Measurements from ENCODE around the gene OR5V1. TPM values are rescaled to one million over a fixed set of nuclear protein-coding genes. Genes with fewer than 3 reads are reported as not detected.

Gene OR5V1
- total RNA-seq (not detected), polyA plus RNA-seq (not detected)

- Histone ChIP-seq H3K27ac (ENCODE audit: insufficient read depth, low read length, poor library complexity, severe bottlenecking) (no peak within 1 kb of the TSS), H3K36me3 (ENCODE audit: control insufficient read depth, insufficient read depth, low read length) (no peaks in the 10 kb centered on the region), H3K4me1 (ENCODE audit: control insufficient read depth, insufficient read depth, low read length, poor library complexity, severe bottlenecking) (no peaks in the 10 kb centered on the region), H3K27me3 (ENCODE audit: control insufficient read depth, insufficient read depth, low read length) (no peaks in the 10 kb centered on the region), H3K4me3 (ENCODE audit: low read depth, low read length) (no peak within 1 kb of the TSS), H3K9me3 (ENCODE audit: control insufficient read depth in 2 of 2, low read length in 2 of 2) (no peaks in the 10 kb centered on the region)
- Mint-ChIP-seq H3K4me1 (no peaks in the 10 kb centered on the region), H3K4me3 (no peak within 1 kb of the TSS), H3K27ac (no peak within 1 kb of the TSS), H3K36me3 (no peaks in the 10 kb centered on the region), H3K27me3 (peaks cover 16% of the 10 kb centered on the region), H3K9me3 (peaks cover 0 to 3% (median 0%) of the 10 kb centered on the region in 7 donors)
- DNase-seq: no peak
- ATAC-seq (ENCODE audit: low read depth in 2 of 2): no peak
These were observed at the start of gene OR5V1 for GRCh38 chr6:29368765-29369164. Gene OR5V1, minus strand, starts transcription at chr6:29368865. Its CDS starts 12,670 bp downstream, at chr6:29356195.

DNA sequence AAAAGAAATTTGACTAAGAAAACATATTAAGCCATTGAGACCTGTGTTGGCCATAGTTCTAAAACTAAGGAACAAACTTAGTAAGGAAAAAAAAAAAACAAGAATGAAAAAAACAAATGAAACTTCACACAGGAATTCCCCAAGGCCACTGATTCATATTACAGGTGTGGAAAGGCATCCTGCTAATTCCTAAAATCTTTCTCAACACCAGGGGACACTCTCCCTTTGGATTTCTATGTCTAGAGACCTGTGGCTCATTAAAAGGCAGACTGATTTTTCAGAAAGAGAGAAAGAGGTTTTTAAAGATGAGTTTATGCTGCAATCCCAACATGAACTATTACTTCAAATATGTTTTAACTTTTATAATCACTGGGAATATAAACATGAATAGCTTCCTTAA is 45.9 kb upstream of the OR5V1 start, which contains the start of gene OR12D1:
OR12D1 (plus strand) TSS at position 341 of the 400 bp plus-strand sequence.
- Histone ChIP-seq H3K4me3 (ENCODE audit: low read depth, low read length) (no peak within 1 kb of the TSS), H3K9me3 (ENCODE audit: control insufficient read depth in 2 of 2, low read length in 2 of 2) (peaks cover 0 to 3% of the 10 kb centered on the region in 2 experiments), H3K27ac (ENCODE audit: insufficient read depth, low read length, poor library complexity, severe bottlenecking) (no peak within 1 kb of the TSS), H3K4me1 (ENCODE audit: control insufficient read depth, insufficient read depth, low read length, poor library complexity, severe bottlenecking) (no peaks in the 10 kb centered on the region), H3K36me3 (ENCODE audit: control insufficient read depth, insufficient read depth, low read length) (no peaks in the 10 kb centered on the region), H3K27me3 (ENCODE audit: control insufficient read depth, insufficient read depth, low read length) (peaks cover 2% of the 10 kb centered on the region)
- H3K27ac Mint-ChIP-seq: no peak within 1 kb of the TSS
- H3K9me3 Mint-ChIP-seq: peaks cover 1 to 17% (median 11%) of the 10 kb centered on the region in 7 donors
- no peaks in the 10 kb centered on the region for H3K36me3 Mint-ChIP-seq
- ATAC-seq (ENCODE audit: low read depth in 2 of 2): no peak
- H3K4me3 Mint-ChIP-seq: no peak within 1 kb of the TSS
- H3K4me1 Mint-ChIP-seq: no peaks in the 10 kb centered on the region
- DNase-seq: no peak
- peaks cover 26% of the 10 kb centered on the region for H3K27me3 Mint-ChIP-seq

- no peak overlapping the region for H3K27ac Mint-ChIP-seq
- ATAC-seq (ENCODE audit: low read depth in 2 of 2): no peak
- H3K27me3 Mint-ChIP-seq: peaks cover 33% of the 10 kb centered on the region
These were observed 35.1 kb upstream of the OR5V1 start for GRCh38 chr6:29403801-29404200.

GRCh38 chr6:29399525-29399924 is 30.9 kb upstream of the OR5V1 start:
- Mint-ChIP-seq H3K4me3 (no peak overlapping the region), H3K4me1 (no peaks in the 10 kb centered on the region), H3K27ac (no peak overlapping the region), H3K27me3 (peaks cover 29% of the 10 kb centered on the region), H3K9me3 (peaks cover 0 to 4% (median 0%) of the 10 kb centered on the region in 7 donors), H3K36me3 (no peaks in the 10 kb centered on the region)
- Histone ChIP-seq H3K27ac (ENCODE audit: insufficient read depth, low read length, poor library complexity, severe bottlenecking) (no peak overlapping the region), H3K36me3 (ENCODE audit: control insufficient read depth, insufficient read depth, low read length) (no peaks in the 10 kb centered on the region), H3K4me1 (ENCODE audit: control insufficient read depth, insufficient read depth, low read length, poor library complexity, severe bottlenecking) (no peaks in the 10 kb centered on the region), H3K9me3 (ENCODE audit: control insufficient read depth in 2 of 2, low read length in 2 of 2) (no peaks in the 10 kb centered on the region), H3K27me3 (ENCODE audit: control insufficient read depth, insufficient read depth, low read length) (peaks cover 6% of the 10 kb centered on the region), H3K4me3 (ENCODE audit: low read depth, low read length) (no peak overlapping the region)
- no peak for ATAC-seq (ENCODE audit: low read depth in 2 of 2)
- DNase-seq: no peak

More at GRCh38 chr6:29403801-29404200, 35.1 kb upstream of the OR5V1 start:
- Histone ChIP-seq H3K4me1 (ENCODE audit: control insufficient read depth, insufficient read depth, low read length, poor library complexity, severe bottlenecking) (no peaks in the 10 kb centered on the region), H3K27me3 (ENCODE audit: control insufficient read depth, insufficient read depth, low read length) (no peaks in the 10 kb centered on the region), H3K4me3 (ENCODE audit: low read depth, low read length) (no peak overlapping the region), H3K36me3 (ENCODE audit: control insufficient read depth, insufficient read depth, low read length) (no peaks in the 10 kb centered on the region), H3K27ac (ENCODE audit: insufficient read depth, low read length, poor library complexity, severe bottlenecking) (no peak overlapping the region), H3K9me3 (ENCODE audit: control insufficient read depth in 2 of 2, low read length in 2 of 2) (no peaks in the 10 kb centered on the region)
- DNase-seq: no peak
- Mint-ChIP-seq H3K9me3 (peaks cover 0 to 13% (median 4%) of the 10 kb centered on the region in 7 donors), H3K36me3 (no peaks in the 10 kb centered on the region), H3K4me3 (no peak overlapping the region), H3K4me1 (no peaks in the 10 kb centered on the region)

DNA sequence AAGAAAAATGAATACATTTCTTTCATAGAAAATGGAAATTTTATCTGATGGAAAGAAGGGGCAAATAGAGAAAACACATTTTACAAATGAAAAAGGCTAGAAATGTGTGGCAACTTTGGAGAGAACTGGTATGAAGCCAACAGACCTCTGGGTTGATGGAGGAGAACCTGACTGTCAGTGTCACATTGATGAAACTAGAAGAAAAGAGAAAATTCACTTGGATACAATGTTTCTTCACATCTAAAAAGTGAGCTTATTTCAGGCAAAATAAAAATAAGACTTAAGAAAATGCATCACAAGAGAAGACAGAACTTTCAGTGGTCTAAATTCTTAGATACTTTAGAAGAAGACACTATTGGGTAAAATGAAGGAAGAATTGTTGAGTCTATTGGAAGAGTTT is 26.7 kb upstream of the OR5V1 start, which contains the start of gene OR12D2:
OR12D2 (plus strand) TSS at position 301 of the 400 bp plus-strand sequence. CDS start 1,069 bp downstream, outside the sequence.
- H3K27me3 Mint-ChIP-seq: peaks cover 20% of the 10 kb centered on the region

DNA sequence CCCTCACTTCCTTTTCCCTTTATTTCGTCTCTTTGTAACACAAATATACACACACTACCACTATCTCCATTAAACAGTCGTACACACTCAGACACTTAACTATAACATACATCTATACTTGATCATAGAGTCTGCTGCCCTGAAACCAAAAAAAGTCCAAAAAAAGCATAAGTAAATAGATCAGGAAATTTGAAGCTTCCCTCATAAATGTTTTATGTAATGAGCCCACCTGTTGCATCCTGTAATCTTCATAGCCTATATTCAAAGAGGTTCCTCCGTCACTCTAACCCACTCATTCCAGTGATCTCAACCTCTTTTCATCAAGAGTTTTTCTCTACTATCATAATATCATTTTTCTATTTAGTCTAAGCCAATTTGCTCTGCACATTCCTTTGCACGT is 19.9 kb upstream of the OR5V1 start:
- Histone ChIP-seq H3K9me3 (ENCODE audit: control insufficient read depth in 2 of 2, low read length in 2 of 2) (no peaks in the 10 kb centered on the region), H3K36me3 (ENCODE audit: control insufficient read depth, insufficient read depth, low read length) (no peaks in the 10 kb centered on the region), H3K4me3 (ENCODE audit: low read depth, low read length) (no peak overlapping the region), H3K27ac (ENCODE audit: insufficient read depth, low read length, poor library complexity, severe bottlenecking) (no peak overlapping the region), H3K27me3 (ENCODE audit: control insufficient read depth, insufficient read depth, low read length) (no peaks in the 10 kb centered on the region), H3K4me1 (ENCODE audit: control insufficient read depth, insufficient read depth, low read length, poor library complexity, severe bottlenecking) (no peaks in the 10 kb centered on the region)
- no peaks in the 10 kb centered on the region for H3K36me3 Mint-ChIP-seq
- H3K27me3 Mint-ChIP-seq: peaks cover 22% of the 10 kb centered on the region
- no peak overlapping the region for H3K4me3 Mint-ChIP-seq
- ATAC-seq (ENCODE audit: low read depth in 2 of 2): no peak
- DNase-seq: no peak
- H3K9me3 Mint-ChIP-seq: peaks cover 0 to 1% (median 0%) of the 10 kb centered on the region in 7 donors
- H3K27ac Mint-ChIP-seq: no peak overlapping the region
- peaks cover 0 to 5% (median 0%) of the 10 kb centered on the region in 4 donors for H3K4me1 Mint-ChIP-seq

More for the DNA sequence above, 26.7 kb upstream of the OR5V1 start, which contains the start of gene OR12D2:
- H3K36me3 Mint-ChIP-seq: no peaks in the 10 kb centered on the region
- H3K4me1 Mint-ChIP-seq: no peaks in the 10 kb centered on the region
- no peak within 1 kb of the TSS for H3K27ac ChIP-seq (ENCODE audit: insufficient read depth, low read length, poor library complexity, severe bottlenecking)
- ATAC-seq (ENCODE audit: low read depth in 2 of 2) (no peak), DNase-seq (no peak)
- no peaks in the 10 kb centered on the region for H3K9me3 ChIP-seq (ENCODE audit: control insufficient read depth in 2 of 2, low read length in 2 of 2)
- H3K4me3 ChIP-seq (ENCODE audit: low read depth, low read length): no peak within 1 kb of the TSS
- H3K4me3 Mint-ChIP-seq: no peak within 1 kb of the TSS
- peaks cover 6% of the 10 kb centered on the region for H3K27me3 ChIP-seq (ENCODE audit: control insufficient read depth, insufficient read depth, low read length)
- no peak within 1 kb of the TSS for H3K27ac Mint-ChIP-seq
- peaks cover 0 to 2% (median 0%) of the 10 kb centered on the region in 7 donors for H3K9me3 Mint-ChIP-seq
- no peaks in the 10 kb centered on the region for H3K4me1 ChIP-seq (ENCODE audit: control insufficient read depth, insufficient read depth, low read length, poor library complexity, severe bottlenecking)
- no peaks in the 10 kb centered on the region for H3K36me3 ChIP-seq (ENCODE audit: control insufficient read depth, insufficient read depth, low read length)

DNA sequence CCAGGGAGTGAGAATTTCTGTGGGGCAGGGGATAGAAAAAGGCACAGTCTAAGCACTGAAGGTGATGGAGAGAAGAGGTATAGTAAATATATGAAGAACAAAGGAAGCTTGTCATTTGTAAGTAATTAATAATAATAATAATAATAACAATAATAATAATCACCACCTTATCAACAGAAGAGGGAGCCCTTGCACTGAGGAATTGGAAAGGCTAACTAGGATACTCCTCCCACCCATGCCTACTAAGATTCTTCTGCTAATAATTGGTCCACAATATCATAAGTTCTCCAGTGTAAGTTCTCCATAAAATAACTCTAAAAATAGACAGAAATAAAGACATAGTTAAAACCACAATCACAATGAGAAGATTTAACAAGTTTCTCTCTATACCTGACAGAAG is 7.3 kb upstream of the OR5V1 start:
- Histone ChIP-seq H3K4me3 (ENCODE audit: low read depth, low read length) (no peak overlapping the region), H3K4me1 (ENCODE audit: control insufficient read depth, insufficient read depth, low read length, poor library complexity, severe bottlenecking) (no peaks in the 10 kb centered on the region), H3K27me3 (ENCODE audit: control insufficient read depth, insufficient read depth, low read length) (no peaks in the 10 kb centered on the region), H3K9me3 (ENCODE audit: control insufficient read depth in 2 of 2, low read length in 2 of 2) (no peaks in the 10 kb centered on the region), H3K27ac (ENCODE audit: insufficient read depth, low read length, poor library complexity, severe bottlenecking) (no peak overlapping the region), H3K36me3 (ENCODE audit: control insufficient read depth, insufficient read depth, low read length) (no peaks in the 10 kb centered on the region)
- Mint-ChIP-seq H3K27ac (no peak overlapping the region), H3K9me3 (peaks cover 0 to 4% (median 0%) of the 10 kb centered on the region in 7 donors), H3K4me3 (no peak overlapping the region), H3K4me1 (no peaks in the 10 kb centered on the region), H3K36me3 (no peaks in the 10 kb centered on the region), H3K27me3 (peaks cover 21% of the 10 kb centered on the region)
- ATAC-seq (ENCODE audit: low read depth in 2 of 2) (no peak), DNase-seq (no peak)

- Mint-ChIP-seq H3K4me1 (no peaks in the 10 kb centered on the region), H3K27ac (no peak within 1 kb of the TSS), H3K9me3 (peaks cover 0 to 4% (median 0%) of the 10 kb centered on the region in 7 donors), H3K36me3 (no peaks in the 10 kb centered on the region), H3K27me3 (peaks cover 21% of the 10 kb centered on the region), H3K4me3 (no peak within 1 kb of the TSS)
- Histone ChIP-seq H3K9me3 (ENCODE audit: control insufficient read depth in 2 of 2, low read length in 2 of 2) (no peaks in the 10 kb centered on the region), H3K27ac (ENCODE audit: insufficient read depth, low read length, poor library complexity, severe bottlenecking) (no peak within 1 kb of the TSS), H3K27me3 (ENCODE audit: control insufficient read depth, insufficient read depth, low read length) (no peaks in the 10 kb centered on the region), H3K36me3 (ENCODE audit: control insufficient read depth, insufficient read depth, low read length) (no peaks in the 10 kb centered on the region), H3K4me3 (ENCODE audit: low read depth, low read length) (no peak within 1 kb of the TSS), H3K4me1 (ENCODE audit: control insufficient read depth, insufficient read depth, low read length, poor library complexity, severe bottlenecking) (no peaks in the 10 kb centered on the region)
- DNase-seq (no peak), ATAC-seq (ENCODE audit: low read depth in 2 of 2) (no peak)
These were observed 6.5 kb upstream of the OR5V1 start, which contains the start of gene OR12D3 for GRCh38 chr6:29375191-29375590. Gene OR12D3, minus strand, starts transcription at chr6:29375291. Its CDS starts 4 bp downstream, at chr6:29375287.

Measured in CD4-positive, CD25-positive, alpha-beta regulatory T cell (primary cell).